ENCODE data around the gene C6orf141. TPM values are rescaled to one million over a fixed set of nuclear protein-coding genes. Genes with fewer than 3 reads are reported as not detected.

C6orf141 gene
- total and polyA plus RNA-seq, 2 of the 8 experiments (the other 6 are each of a cell fraction or from before 2014, with no cell fraction given) = 7.6 to 16.1 TPM

GRCh38 chr6:49546331-49546730 lies 4.1 kb upstream of the C6orf141 start (continued):
- TF ChIP-seq KDM5A (IDR thresholded peaks at IDR 0.05; ENCODE audit: low read length) = no peak
- no peak for TF ChIP-seq SP4 (IDR thresholded peaks at IDR 0.05; ENCODE audit: low read length)
- no peak for TF ChIP-seq SP2 (IDR thresholded peaks at IDR 0.05; ENCODE audit: low read length)
- TF ChIP-seq CTBP2 (IDR thresholded peaks at IDR 0.05; ENCODE audit: borderline replicate concordance, insufficient read depth, insufficient read length, low read length) = no peak
- no peak for TF ChIP-seq TAF7 (optimal IDR thresholded peaks at IDR 0.05; ENCODE audit: borderline replicate concordance, low read depth, low read length)
- no peak for TF ChIP-seq RFX5 (IDR thresholded peaks at IDR 0.05; ENCODE audit: borderline replicate concordance, low read depth, low read length)
- no peak for TF ChIP-seq JUN (IDR thresholded peaks at IDR 0.05; ENCODE audit: low read depth, low read length)
